Dedifferentiated amniotic fluid mesenchymal stem cell (primary cell): ENCODE measurements around the gene CNNM2.
"Not testable (repeated sequence)": the region's sequence is repeated elsewhere in the genome, so short reads cannot be mapped to it uniquely, and the experiment has no call there.

Source experiments
- DNase-seq: peaks from one replicate; pipeline ENCODE4 v3.0.0-alpha.2; 2016; ENCODE audit errors: extremely low spot score

The CNNM2 gene

DNA sequence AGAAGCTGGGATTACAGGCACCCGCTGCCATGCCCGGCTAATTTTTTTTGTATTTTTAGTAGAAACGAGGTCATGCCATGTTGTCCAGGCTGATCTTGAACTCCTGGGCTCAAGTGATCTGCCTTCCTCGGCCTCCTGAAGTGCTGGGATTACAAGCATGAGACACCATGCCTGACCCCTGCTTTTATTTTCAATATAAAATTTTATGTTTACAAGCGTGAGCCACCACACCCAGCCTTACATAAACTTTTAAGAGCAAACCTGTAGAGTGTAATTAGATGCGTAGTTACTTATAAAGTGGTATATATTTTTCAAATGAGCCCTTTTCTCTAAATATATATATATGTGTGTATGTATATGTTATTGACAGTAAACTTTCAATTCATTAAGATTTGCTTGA is 8.7 kb downstream of the CNNM2 start:
- no peak for DNase-seq

- DNase-seq: no peak
These were observed 9.4 kb downstream of the CNNM2 start for GRCh38 chr10:102927311-102928010.

DNA sequence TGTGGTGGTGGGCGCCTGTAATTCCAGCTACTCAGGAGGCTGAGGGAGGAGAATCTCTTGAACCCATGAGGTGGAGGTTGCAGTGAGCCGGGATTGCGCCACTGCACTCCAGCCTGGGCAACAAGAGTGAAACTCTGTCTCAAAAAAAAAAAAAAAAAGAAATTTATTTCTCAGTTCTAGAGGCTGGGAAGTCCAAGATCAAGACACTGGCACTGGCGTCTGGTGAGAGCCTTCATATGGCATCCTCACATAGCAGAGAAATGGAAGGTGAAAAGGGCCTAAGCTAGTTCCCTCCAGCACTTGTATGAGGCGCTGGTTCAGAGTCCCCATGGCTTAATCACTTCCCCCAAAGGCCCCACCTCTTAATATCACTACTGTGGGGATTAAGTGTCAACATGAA is 10.3 kb downstream of the CNNM2 start:
- not testable (repeated sequence) for DNase-seq

DNA sequence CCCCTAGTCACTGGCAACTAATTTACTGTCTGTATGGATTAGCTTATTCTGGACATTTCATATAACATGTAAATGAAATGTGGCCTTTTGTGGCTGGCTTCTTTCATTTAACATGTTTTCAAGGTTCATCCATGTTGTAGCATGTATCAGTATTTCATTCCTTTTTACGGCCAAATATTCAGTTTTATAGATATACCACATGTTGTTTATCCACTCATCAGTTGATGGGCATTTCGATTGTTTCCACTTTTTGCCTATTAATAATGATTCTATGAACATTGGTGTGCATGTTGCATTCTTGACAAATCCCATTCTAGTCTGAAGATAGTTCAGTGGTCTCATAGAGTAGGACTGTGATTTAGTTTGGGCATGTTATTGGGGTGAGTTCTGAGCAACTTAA is 12.6 kb downstream of the CNNM2 start:
- no peak for DNase-seq

DNA sequence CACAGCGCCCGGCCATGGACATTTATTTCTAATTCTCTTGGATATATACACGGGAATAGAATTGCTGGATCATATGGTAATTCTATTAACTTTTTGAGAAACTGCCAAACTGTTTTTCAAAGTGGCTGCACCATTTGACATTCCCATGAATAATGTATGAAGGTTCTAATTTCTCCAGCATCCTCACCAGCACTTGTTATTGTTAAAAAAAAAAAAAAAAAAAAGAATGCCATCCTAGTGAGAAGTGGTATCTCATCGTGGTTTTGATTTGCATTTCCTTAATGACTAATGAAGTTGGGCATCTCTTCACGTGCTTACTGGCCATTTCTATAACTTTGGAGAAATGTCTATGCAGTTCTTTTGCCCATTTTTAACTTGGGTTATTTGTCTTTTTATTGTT is 13.5 kb downstream of the CNNM2 start:
- DNase-seq: no peak

GRCh38 chr10:102935505-102935904 is 17.4 kb downstream of the CNNM2 start:
- no peak for DNase-seq

DNA sequence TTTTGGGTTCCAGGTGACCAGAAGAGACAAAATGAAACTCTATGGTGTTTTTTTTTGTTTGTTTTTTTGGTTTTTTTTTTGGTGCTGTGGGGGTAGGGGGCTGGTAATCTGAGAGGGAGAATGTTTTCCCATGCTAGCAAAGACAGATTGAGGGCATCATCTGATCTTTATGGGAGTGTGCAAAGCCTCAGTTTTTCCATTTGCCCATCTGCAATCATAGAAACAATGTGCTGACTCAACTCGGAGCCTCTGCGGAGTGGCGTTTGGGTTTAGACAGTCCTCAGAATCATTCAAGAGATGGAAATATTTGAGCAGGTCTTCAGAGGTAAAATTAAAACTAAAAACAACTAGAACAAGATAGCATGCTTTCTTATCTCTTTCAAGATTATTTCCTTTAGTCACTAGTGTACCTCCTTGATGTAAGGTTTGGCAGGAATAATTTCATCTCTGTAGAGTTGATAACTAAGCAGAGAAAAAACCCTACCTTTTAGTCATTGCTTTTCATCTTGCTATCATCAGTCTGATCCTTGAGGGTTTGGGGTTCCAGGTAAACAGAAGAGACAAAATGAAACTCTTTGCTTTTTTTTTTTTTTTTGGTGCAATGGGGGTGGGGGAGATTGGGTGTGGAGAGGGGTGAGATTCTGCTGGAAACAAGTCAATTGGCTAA is 18.0 kb downstream of the CNNM2 start:
- DNase-seq: no peak

DNA sequence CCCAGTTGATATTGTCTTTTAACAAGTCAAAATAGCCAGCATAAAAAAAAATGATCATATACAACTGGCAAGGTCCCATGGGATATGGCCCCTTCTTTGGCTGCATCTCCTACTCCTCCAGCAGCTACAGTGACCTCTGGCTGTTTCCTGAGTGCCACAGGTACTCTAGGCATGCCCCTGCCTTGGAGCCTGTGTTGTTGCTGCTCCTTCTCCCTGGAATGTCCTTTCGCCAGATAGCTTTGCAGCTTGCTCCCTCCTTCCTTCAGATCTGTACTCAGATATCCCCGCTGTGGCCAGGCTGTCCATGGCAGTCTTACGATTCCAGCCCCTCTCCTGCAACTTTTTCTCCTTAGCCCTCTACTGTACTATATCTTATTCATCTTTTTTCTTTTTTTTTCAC is 23.3 kb downstream of the CNNM2 start:
- DNase-seq: no peak

DNA sequence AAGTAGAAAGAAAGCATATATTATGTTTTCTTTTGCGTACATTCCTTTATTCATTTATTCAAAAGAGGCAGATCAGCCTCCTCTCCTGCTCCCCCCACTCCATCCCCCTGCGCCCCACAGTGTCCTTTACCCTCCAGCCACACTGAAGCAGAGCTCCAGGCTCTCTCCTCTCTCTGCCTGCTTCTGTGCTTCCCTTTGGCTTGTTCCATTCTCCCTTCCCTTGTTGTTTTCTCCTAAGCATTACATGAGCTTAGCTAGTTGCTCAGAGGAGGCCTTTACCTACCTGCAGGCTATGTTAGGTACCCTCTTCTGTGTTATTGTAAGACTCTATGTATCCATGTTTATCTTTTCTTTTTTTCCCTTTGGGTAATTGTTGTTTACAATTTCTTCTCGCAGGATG is 27.4 kb downstream of the CNNM2 start:
- DNase-seq: no peak

- no peak for DNase-seq
These were observed 27.9 kb downstream of the CNNM2 start for GRCh38 chr10:102945962-102946361.

GRCh38 chr10:102946992-102947391 is 28.9 kb downstream of the CNNM2 start:
- DNase-seq: no peak

DNA sequence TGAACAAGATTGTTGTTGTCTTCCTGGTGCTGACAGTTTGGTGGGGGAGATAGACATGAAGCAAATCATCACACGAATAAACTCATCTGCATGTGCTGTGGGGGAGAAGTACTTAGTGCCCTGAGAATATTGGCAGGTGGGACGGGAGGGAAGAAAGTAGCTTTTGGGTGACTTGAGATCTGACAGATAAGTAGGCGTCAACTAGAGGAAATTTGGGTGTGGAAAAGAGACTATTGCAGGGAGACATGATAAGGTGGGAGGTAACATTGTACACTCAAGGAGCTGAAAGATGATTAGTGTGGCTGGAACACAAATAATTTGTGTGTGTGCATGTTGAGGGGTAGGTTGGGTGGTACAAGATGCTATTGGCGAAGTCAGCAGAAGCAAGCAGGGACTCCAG is 30.1 kb downstream of the CNNM2 start:
- DNase-seq: no peak

DNA sequence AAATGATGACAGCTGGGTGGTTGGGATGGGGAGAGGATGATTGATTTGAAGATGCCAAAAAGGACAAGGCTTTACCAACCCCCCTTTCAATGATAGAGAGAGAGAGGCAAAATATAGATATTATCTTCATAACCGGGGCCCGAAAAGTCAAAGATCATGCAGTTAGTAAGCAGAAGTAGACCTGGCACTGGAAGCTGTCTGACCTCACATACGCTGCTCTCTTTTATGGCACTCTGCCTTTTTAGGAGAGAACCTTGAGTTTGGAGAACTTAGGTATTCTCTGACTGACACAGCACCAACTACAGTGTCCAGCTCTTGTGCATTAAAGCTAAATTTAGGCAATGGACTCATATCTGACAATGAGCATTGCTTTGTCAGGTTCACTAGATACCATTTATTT is 30.7 kb downstream of the CNNM2 start:
- DNase-seq: no peak

- no peak for DNase-seq
These were observed 31.8 kb downstream of the CNNM2 start for GRCh38 chr10:102949916-102950315.

GRCh38 chr10:102951316-102951715 is 33.2 kb downstream of the CNNM2 start:
- DNase-seq: no peak

- no peak for DNase-seq
These were observed 41.3 kb downstream of the CNNM2 start for GRCh38 chr10:102959360-102959759.

DNA sequence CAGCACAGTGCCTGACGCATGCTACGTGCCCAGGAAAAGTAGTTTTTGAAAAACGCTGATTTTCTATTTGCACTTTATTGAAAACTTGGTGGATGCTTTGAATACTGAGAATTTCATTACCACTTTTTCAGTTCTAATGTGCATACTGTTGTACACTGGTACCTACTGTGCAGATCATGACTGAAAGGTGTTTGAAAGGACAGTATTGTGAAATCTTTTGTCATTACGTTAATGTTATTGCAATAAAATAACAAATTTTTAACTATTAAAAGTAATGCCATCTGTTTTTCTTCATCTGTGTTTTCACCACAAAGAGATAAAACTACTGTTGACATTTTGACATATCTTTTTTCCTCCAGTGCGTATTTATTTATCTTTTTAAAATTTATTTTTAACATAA is 42.1 kb downstream of the CNNM2 start:
- DNase-seq: no peak

DNA sequence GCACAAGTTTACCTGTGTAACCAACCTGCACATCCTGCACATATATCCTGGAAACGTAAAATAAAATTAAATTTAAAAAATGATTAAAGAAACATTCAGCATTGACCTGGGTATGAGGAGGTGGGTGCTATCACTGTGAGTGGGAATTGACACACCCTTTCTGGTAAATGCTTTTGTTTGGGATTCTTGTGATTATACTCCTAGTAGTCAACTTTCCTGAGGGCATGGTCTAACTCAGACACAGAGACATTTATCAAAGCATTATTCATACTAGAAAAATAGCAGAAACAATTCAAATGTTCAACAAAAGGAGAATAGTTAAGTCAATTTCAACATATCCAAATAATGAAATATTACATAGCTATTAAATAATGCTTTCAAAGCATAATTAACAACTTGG is 44.2 kb downstream of the CNNM2 start:
- no peak for DNase-seq

DNA sequence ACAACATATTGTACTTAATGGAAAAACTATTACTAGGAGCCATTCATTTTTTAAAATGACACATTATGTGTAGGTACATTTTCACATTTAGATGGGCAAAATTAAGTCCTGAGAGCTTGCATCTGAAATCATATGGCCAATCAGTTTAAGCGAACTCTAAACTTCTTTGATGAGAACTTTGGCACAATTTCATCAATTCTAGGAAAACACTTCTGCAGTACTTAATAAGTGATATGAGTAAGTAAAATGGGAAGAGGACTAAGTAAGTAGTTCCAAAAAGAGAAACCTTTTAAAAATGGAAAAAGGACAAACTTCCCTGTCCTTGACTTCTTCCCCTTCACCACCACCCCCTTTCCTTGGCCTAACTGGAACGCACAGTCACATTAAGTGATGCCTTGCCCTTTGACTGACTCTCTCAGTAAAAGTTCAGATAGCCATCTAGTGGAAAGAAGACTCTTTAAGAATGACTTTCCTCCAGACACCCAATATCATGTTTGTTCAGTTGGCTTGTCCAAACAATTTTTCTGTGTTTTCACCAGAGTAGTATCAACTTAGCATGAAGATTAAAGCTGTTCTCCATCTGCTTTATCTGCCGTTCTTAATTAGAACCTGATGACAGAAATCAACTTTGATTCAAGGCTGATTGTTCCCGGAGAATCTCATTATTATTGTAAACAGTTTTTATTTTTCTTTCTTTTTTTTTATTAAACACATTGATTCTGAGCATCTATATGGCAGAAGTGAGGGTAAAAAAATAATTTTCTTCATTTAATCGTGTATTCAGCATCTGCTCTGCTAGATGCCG is 45.1 kb downstream of the CNNM2 start:
- no peak for DNase-seq

GRCh38 chr10:102963756-102964025 is 45.6 kb downstream of the CNNM2 start:
- no peak for DNase-seq

DNA sequence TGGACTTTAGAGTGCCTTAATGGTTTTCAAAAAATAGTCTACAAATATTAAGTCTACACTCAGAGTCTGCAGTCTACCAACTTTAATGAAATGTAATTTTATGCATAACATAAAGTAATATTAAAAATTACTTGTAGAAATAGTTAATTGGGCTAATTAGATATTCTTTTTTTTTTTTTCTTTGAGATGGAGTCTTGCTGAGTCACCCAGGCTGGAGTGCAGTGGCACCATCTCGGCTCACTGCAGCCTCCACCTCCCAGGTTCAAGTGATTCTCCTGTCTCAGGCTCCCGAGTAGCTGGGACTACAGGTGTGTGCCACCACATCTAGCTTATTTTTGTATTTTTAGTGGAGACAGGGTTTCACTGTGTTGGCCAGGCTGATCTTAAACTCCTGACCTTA is 46.0 kb downstream of the CNNM2 start:
- DNase-seq: not testable (repeated sequence)

- DNase-seq: no peak
These were observed 46.6 kb downstream of the CNNM2 start for GRCh38 chr10:102964713-102965112.

DNA sequence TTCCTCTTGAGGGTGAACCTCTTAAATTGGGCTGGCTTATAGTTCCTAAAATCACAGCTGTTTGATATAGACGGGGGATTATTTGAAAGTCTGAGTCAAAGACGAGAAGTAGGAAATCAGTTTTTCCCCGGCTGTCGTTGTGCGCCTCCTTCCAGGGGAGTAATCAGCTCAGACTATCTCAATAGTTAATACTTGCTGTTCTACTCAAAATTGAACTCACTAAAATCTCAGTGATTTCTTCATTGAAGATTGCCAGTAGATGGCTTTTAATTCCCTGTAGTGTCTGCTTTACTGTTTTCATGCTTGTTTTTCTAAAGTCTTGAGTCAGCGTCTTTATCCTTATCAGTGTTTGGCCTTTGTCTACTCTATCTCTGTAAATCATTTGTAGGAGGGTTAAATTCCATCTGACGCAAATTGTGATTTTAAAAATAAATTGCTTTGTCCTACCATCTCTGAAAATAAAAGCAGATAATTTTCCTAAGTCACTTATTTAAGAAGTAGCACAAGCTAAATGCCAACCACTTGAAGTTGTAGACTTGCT is 47.3 kb downstream of the CNNM2 start:
- no peak for DNase-seq
